IMR-90 (cell line): ENCODE measurements around the gene AHNAK2. TPM values are rescaled to one million over a fixed set of nuclear protein-coding genes. Genes with fewer than 3 reads are reported as not detected.
A peak's percentile ranks its signal among the peaks of the same experiment; 100 is the strongest.

Experiments
- ATAC-seq: fragments of 200-7000 bp; cut with Tn5 transposase; 2 replicates; pipeline ENCODE4 v1.9.1; 2020; ENCODE audit warnings: low read depth, mild to moderate bottlenecking, moderate library complexity
- BruUV-seq: library from RNA; stranded (reverse); fragments of 400-500 nt; replicated peaks from 2 replicates; lab custom pipeline; 2021; lab: Mats Ljungman, UMichigan
- CTCF ChIA-PET: fragments of 300-600 bp; formaldehyde crosslinking; extraction: SDS; loops from one replicate; lab custom pipeline; 2021; ENCODE audit warnings: antibody characterized with exemption; lab: Yijun Ruan, JAX
- POLR2A ChIA-PET: fragments of 300-600 bp; sonication (Branson Sonifier 250); formaldehyde crosslinking; loops from one replicate; lab custom pipeline; 2022; ENCODE audit warnings: antibody characterized with exemption; ENCODE audit not compliant: unreplicated experiment; lab: Charles Lee
- DNase-seq: peaks from one replicate; pipeline ENCODE4 v3.0.0; 2013
- H2AFZ ChIP-seq: replicated peaks from 2 replicates; pipeline ENCODE3; 2013; ENCODE audit warnings: low read length, mild to moderate bottlenecking; ENCODE audit not compliant: poor library complexity
- H2AK5ac ChIP-seq: 2 replicates; pipeline ENCODE4 v1.6.1; 2013; ENCODE audit warnings: low read depth, low read length, inconsistent platforms
- H2AK9ac ChIP-seq: replicated peaks from 2 replicates; pipeline ENCODE3; 2013; ENCODE audit warnings: mild to moderate bottlenecking, low read depth, low read length, moderate library complexity; ENCODE audit not compliant: poor library complexity
- H2BK120ac ChIP-seq: 2 replicates; pipeline ENCODE4 v1.6.1; 2013; ENCODE audit warnings: low read depth, low read length, inconsistent platforms
- H2BK15ac ChIP-seq: 3 replicates; pipeline ENCODE4 v1.6.1; 2013; ENCODE audit warnings: low read depth, low read length, inconsistent platforms
- H2BK20ac ChIP-seq: 2 replicates; pipeline ENCODE4 v1.6.1; 2013; ENCODE audit warnings: low read depth, mild to moderate bottlenecking, inconsistent platforms, low read length, moderate library complexity
- H2BK5ac ChIP-seq: 2 replicates; pipeline ENCODE4 v1.6.1; 2013; ENCODE audit warnings: mild to moderate bottlenecking, low read depth, low read length, inconsistent platforms; ENCODE audit not compliant: poor library complexity, severe bottlenecking
- H3K14ac ChIP-seq: replicated peaks from 2 replicates; pipeline ENCODE4 v1.6.1; 2013; ENCODE audit warnings: low read depth, low read length, inconsistent platforms
- H3K18ac ChIP-seq: 2 replicates; pipeline ENCODE4 v1.6.1; 2013; ENCODE audit warnings: low read depth, low read length, control low read depth
- H3K23ac ChIP-seq: 2 replicates; pipeline ENCODE4 v1.6.1; 2013; ENCODE audit warnings: low read depth, low read length, inconsistent platforms
- H3K27ac ChIP-seq: 2 replicates; pipeline ENCODE4 v1.5.1; 2013; ENCODE audit warnings: mild to moderate bottlenecking, control low read depth, low read length; ENCODE audit not compliant: insufficient read depth
- H3K27me3 ChIP-seq: 2 replicates; pipeline ENCODE4 v1.6.1; 2013; ENCODE audit warnings: low read length; ENCODE audit not compliant: control insufficient read depth, insufficient read depth
- H3K36me3 ChIP-seq: 2 replicates; pipeline ENCODE4 v1.6.1; 2013; ENCODE audit warnings: low read length, mixed read lengths; ENCODE audit not compliant: control insufficient read depth, insufficient read depth
- H3K4ac ChIP-seq: 2 replicates; pipeline ENCODE4 v1.6.1; 2013; ENCODE audit warnings: low read depth, low read length, inconsistent platforms
- H3K4me1 ChIP-seq: 2 replicates; pipeline ENCODE4 v1.6.1; 2013; ENCODE audit warnings: low read length, mixed read lengths; ENCODE audit not compliant: control insufficient read depth, insufficient read depth
- H3K4me2 ChIP-seq: 2 replicates; pipeline ENCODE4 v1.6.1; 2013; ENCODE audit warnings: low read depth, mild to moderate bottlenecking, control low read depth, low read length, moderate library complexity
- H3K4me3 ChIP-seq: 2 replicates; pipeline ENCODE4 v1.5.1; 2013; ENCODE audit warnings: low read depth, mild to moderate bottlenecking, control low read depth, low read length, moderate library complexity; ENCODE audit not compliant: insufficient read depth
- H3K56ac ChIP-seq: 2 replicates; pipeline ENCODE4 v1.6.1; 2013; ENCODE audit warnings: low read length, inconsistent platforms; ENCODE audit not compliant: insufficient read depth; ENCODE audit errors: extremely low read depth
- H3K79me1 ChIP-seq, 2 experiments: 2 replicates each; pipeline ENCODE4 v1.6.1; 2013; ENCODE audit warnings: low read length in 2 of 2, inconsistent platforms in 1 of 2, low read depth in 1 of 2
- H3K9ac ChIP-seq: 2 replicates; pipeline ENCODE4 v1.6.1; 2013; ENCODE audit warnings: low read depth, low read length, control low read depth
- H3K9me1 ChIP-seq: 2 replicates; pipeline ENCODE4 v1.6.1; 2013; ENCODE audit warnings: low read length, inconsistent platforms; ENCODE audit not compliant: insufficient read depth
- H3K9me3 ChIP-seq: 2 replicates; pipeline ENCODE4 v1.6.1; 2013; ENCODE audit warnings: low read length; ENCODE audit not compliant: control insufficient read depth, insufficient read depth
- H4K20me1 ChIP-seq: 2 replicates; pipeline ENCODE4 v1.6.1; 2013; ENCODE audit warnings: low read length, inconsistent platforms; ENCODE audit not compliant: insufficient read depth
- H4K5ac ChIP-seq: 2 replicates; pipeline ENCODE4 v1.6.1; 2013; ENCODE audit warnings: mild to moderate bottlenecking, low read depth, low read length, control low read depth
- H4K8ac ChIP-seq, 2 experiments: 2 replicates each; pipeline ENCODE4 v1.6.1; 2013; ENCODE audit warnings: low read depth in 2 of 2, low read length in 2 of 2, control low read depth in 1 of 2, inconsistent platforms in 1 of 2
- H4K91ac ChIP-seq: 2 replicates; pipeline ENCODE4 v1.6.1; 2013; ENCODE audit warnings: low read depth, low read length, inconsistent platforms; ENCODE audit not compliant: insufficient read depth
- CEBPB ChIP-seq: IDR thresholded peaks from 2 replicates; pipeline ENCODE4 v1.6.1; 2012; ENCODE audit warnings: low read depth, low read length, improper control_type of control experiment
- RAD21 ChIP-seq: IDR thresholded peaks from 2 replicates; pipeline ENCODE4 v1.6.1; 2012; ENCODE audit warnings: low read length, improper control_type of control experiment
- WGBS, 2 experiments: methylation state at CpG; one replicate each; pipeline versions ENCODE4 v1.1.5 to v1.1.7; 2013; ENCODE audit warnings: missing lambda C conversion rate in 2 of 2; ENCODE audit not compliant: insufficient read length in 1 of 2; ENCODE audit errors: extremely low coverage in 2 of 2; 5-methylcytosine and 5-hydroxymethylcytosine counted together
- dilution Hi-C: fragments of 300-500 bp; cut with HindIII; formaldehyde crosslinking; loops from one replicate; pipeline ENCODE4 v1.14.3; 2018; ENCODE audit warnings: low sequenced_read_pairs; ENCODE audit not compliant: unreplicated experiment
- in situ Hi-C: fragments of 300-500 bp; cut with MboI; formaldehyde crosslinking; loops from 3 replicates; pipeline ENCODE4 v1.14.3; 2019; ENCODE audit warnings: low sequenced_read_pairs, inconsistent platforms, mixed read lengths
- intact Hi-C: fragments of 100-400 bp; cut with micrococcal nuclease; formaldehyde crosslinking; loops from 2 replicates; pipeline ENCODE4 v1.10.0; 2022
- polyA plus RNA-seq, 3 experiments: library from polyadenylated mRNA; depleted of rRNA; stranded (reverse); fragments of >200 nt; gene quantifications; 2 replicates each; pipeline ENCODE4 v1.2.3, GENCODE V29; 2012; ENCODE audit warnings: low replicate concordance in 1 of 3
- total RNA-seq: library from RNA; depleted of rRNA; stranded (reverse); fragments of >200 nt; gene quantifications from 2 replicates; pipeline ENCODE4 v1.2.3, GENCODE V29; 2012
- TF ChIP-seq, protein P1 (sequence below): fragments of 150-350 bp; IDR thresholded peaks from 2 replicates; pipeline ENCODE4 v1.6.1; 2016; ENCODE audit warnings: low read depth, mild to moderate bottlenecking, low read length, moderate library complexity, borderline replicate concordance

Gene AHNAK2
- total and polyA plus RNA-seq, 2 of the 4 experiments (the other 2 are of a cell fraction) = 2.6 to 7.9 TPM

DNA sequence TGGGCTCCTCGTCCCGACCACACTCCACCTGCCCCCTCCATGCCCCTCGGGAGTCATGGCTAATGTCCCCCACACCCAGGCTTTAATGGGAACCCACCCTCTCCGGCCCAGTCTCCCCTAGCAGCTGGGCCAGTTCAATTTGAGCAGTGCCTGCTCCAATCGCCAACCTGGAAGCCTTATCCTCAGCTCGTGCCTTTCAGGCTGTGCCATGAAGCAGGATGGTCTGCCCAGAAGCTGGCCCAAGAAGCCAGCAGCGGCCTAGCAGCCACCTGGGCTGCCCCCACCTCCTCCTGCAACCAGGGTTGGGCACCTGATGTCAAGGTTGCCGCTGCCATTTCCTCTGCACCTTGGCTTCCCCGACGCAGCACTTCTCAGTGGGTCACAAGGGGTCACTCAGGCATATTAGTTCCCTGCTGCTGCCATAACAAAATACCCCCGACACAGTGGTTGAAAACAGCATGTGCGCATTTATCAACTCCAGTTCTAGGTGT, 5.1 kb upstream of the AHNAK2 start:
- Histone ChIP-seq H3K27ac (no peak overlapping the region), H4K20me1 (peaks cover 4% of the 10 kb centered on the region; the same call in 1 of the 2 replicates), H3K9ac (no peak overlapping the region), H3K9me3 (no peaks in the 10 kb centered on the region), H2BK120ac (no peak overlapping the region), H4K5ac (no peak overlapping the region), H3K79me1 (peaks cover 0 to 9% of the 10 kb centered on the region in 2 experiments; a peak in 1 of 4 replicates), H3K4me2 (no peak overlapping the region), H3K14ac (no peak overlapping the region), H2AFZ (no peak overlapping the region), H2AK9ac (no peak overlapping the region), H2BK20ac (no peak overlapping the region), H3K56ac (no peak overlapping the region), H2BK15ac (no peak overlapping the region), H3K27me3 (no peaks in the 10 kb centered on the region), H3K4me1 (peaks cover 8% of the 10 kb centered on the region; the same call in 1 of the 2 replicates), H4K8ac (no peak overlapping the region), H3K9me1 (0 out of 2 replicates have a peak, but pooled peaks cover 5% of the 10 kb centered on the region), H2BK5ac (no peak overlapping the region), H4K91ac (no peak overlapping the region), H3K4me3 (no peak overlapping the region), H3K18ac (no peak overlapping the region), H3K23ac (no peak overlapping the region), H3K4ac (no peak overlapping the region), H3K36me3 (no peaks in the 10 kb centered on the region), H2AK5ac (0 out of 2 replicates have a peak overlapping the region, but pooled peaks have one; percentile 9)
- 53% methylated on average over 3 of the region's 12 CpGs; no CpG with 5 or more reads in 1 of the 2 experiments for WGBS, 2 experiments
- DNase-seq (no peak), ATAC-seq (no peak)
- dilution Hi-C loops = no loop called here
- in situ Hi-C loops = no loop called here
- TF ChIP-seq CEBPB = no peak
- TF ChIP-seq, protein P1, sequence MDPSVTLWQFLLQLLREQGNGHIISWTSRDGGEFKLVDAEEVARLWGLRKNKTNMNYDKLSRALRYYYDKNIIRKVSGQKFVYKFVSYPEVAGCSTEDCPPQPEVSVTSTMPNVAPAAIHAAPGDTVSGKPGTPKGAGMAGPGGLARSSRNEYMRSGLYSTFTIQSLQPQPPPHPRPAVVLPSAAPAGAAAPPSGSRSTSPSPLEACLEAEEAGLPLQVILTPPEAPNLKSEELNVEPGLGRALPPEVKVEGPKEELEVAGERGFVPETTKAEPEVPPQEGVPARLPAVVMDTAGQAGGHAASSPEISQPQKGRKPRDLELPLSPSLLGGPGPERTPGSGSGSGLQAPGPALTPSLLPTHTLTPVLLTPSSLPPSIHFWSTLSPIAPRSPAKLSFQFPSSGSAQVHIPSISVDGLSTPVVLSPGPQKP = no peak
- no peak for TF ChIP-seq RAD21
- intact Hi-C loops = no loop called here
- CTCF ChIA-PET = no interaction called here
- no TSS peak for BruUV-seq
- POLR2A ChIA-PET = no interaction called here
